Liver (tissue), 9 donors: ENCODE measurements around the gene SORCS2. TPM values are rescaled to one million over a fixed set of nuclear protein-coding genes. Genes with fewer than 3 reads are reported as not detected.

Source experiments
- DNase-seq: peaks from one replicate; pipeline ENCODE4 v3.0.0-alpha.2; 2017; ENCODE audit warnings: low spot score
- H3K27ac ChIP-seq, 2 donors: one replicate each; pipeline ENCODE4 v1.7.0; 2013; ENCODE audit warnings: inconsistent platforms in 2 of 2, low read length in 2 of 2, control low read depth in 1 of 2, low read depth in 1 of 2, mild to moderate bottlenecking in 1 of 2
- H3K27me3 ChIP-seq, 4 donors: one replicate each; pipeline versions ENCODE4 v1.6.1 to v1.7.0; 2013; ENCODE audit warnings: low read length in 3 of 4, inconsistent platforms in 1 of 4, mild to moderate bottlenecking in 1 of 4, moderate library complexity in 1 of 4; ENCODE audit not compliant: control insufficient read depth in 4 of 4, insufficient read depth in 4 of 4
- H3K36me3 ChIP-seq, 4 donors: one replicate each; pipeline versions ENCODE4 v1.6.1 to v1.7.0; 2013; ENCODE audit warnings: low read length in 3 of 4, mild to moderate bottlenecking in 3 of 4, low read depth in 1 of 4, moderate library complexity in 1 of 4; ENCODE audit not compliant: control insufficient read depth in 4 of 4, insufficient read depth in 3 of 4
- H3K4me1 ChIP-seq, 4 donors: one replicate each; pipeline versions ENCODE4 v1.6.1 to v1.7.0; 2013; ENCODE audit warnings: low read length in 3 of 4, mild to moderate bottlenecking in 3 of 4, moderate library complexity in 1 of 4; ENCODE audit not compliant: control insufficient read depth in 4 of 4, insufficient read depth in 4 of 4
- H3K4me3 ChIP-seq, 3 donors: one replicate each; pipeline versions ENCODE4 v1.6.1 to v1.7.0; 2013; ENCODE audit warnings: low read length in 3 of 3, control low read depth in 1 of 3, low read depth in 1 of 3, mild to moderate bottlenecking in 1 of 3
- H3K9ac ChIP-seq, 2 donors: one replicate each; pipeline ENCODE4 v1.7.0; 2013; ENCODE audit warnings: low read length in 2 of 2, mild to moderate bottlenecking in 2 of 2, moderate library complexity in 2 of 2, control low read depth in 1 of 2, low read depth in 1 of 2
- H3K9me3 ChIP-seq, 4 donors: one replicate each; pipeline versions ENCODE4 v1.6.1 to v1.7.0; 2013; ENCODE audit warnings: low read length in 3 of 4; ENCODE audit not compliant: control insufficient read depth in 4 of 4
- CTCF ChIP-seq: fragments of 150-350 bp; IDR thresholded peaks from 2 replicates; pipeline ENCODE4 v1.5.1; 2017; ENCODE audit warnings: improper control_type of control experiment, low read depth, low read length; ENCODE audit not compliant: missing input control
- EGR1 ChIP-seq, 2 donors: IDR thresholded peaks; 2 replicates each; pipeline ENCODE4 v1.6.1; 2016 to 2018; ENCODE audit warnings: antibody characterized with exemption in 2 of 2, low read depth in 2 of 2
- FOXA1 ChIP-seq: IDR thresholded peaks from 2 replicates; pipeline ENCODE4 v1.6.1; 2016; ENCODE audit warnings: antibody characterized with exemption
- FOXA2 ChIP-seq: IDR thresholded peaks from 2 replicates; pipeline ENCODE4 v1.6.1; 2016; ENCODE audit warnings: antibody characterized with exemption
- GABPA ChIP-seq, 2 donors: IDR thresholded peaks in 1 of 2; conservative IDR thresholded peaks in 1 of 2; 2 replicates each; pipeline ENCODE4 v1.6.1; 2016; ENCODE audit warnings: antibody characterized with exemption in 2 of 2, mild to moderate bottlenecking in 1 of 2, moderate library complexity in 1 of 2
- HNF4A ChIP-seq, 2 donors: conservative IDR thresholded peaks; 2 replicates each; pipeline ENCODE4 v1.6.1; 2016; ENCODE audit warnings: antibody characterized with exemption in 2 of 2, mild to moderate bottlenecking in 2 of 2
- JUND ChIP-seq, 2 donors: IDR thresholded peaks; 2 replicates each; pipeline ENCODE4 v1.6.1; 2016; ENCODE audit warnings: antibody characterized with exemption in 2 of 2
- RAD21 ChIP-seq, 2 donors: IDR thresholded peaks; 2 replicates each; pipeline ENCODE4 v1.6.1; 2016; ENCODE audit warnings: antibody characterized with exemption in 2 of 2, mild to moderate bottlenecking in 2 of 2
- REST ChIP-seq: IDR thresholded peaks from 2 replicates; pipeline ENCODE4 v1.6.1; 2016; ENCODE audit warnings: antibody characterized with exemption, mild to moderate bottlenecking
- RXRA ChIP-seq, 2 donors: IDR thresholded peaks; 2 replicates each; pipeline ENCODE4 v1.6.1; 2017 to 2018; ENCODE audit warnings: antibody characterized with exemption in 2 of 2, mild to moderate bottlenecking in 1 of 2
- SP1 ChIP-seq: IDR thresholded peaks from 2 replicates; pipeline ENCODE4 v1.6.1; 2018; ENCODE audit warnings: antibody characterized with exemption, mild to moderate bottlenecking
- TAF1 ChIP-seq: conservative IDR thresholded peaks from 2 replicates; pipeline ENCODE4 v1.6.1; 2016; ENCODE audit warnings: antibody characterized with exemption, mild to moderate bottlenecking
- YY1 ChIP-seq: IDR thresholded peaks from 2 replicates; pipeline ENCODE4 v1.6.1; 2016; ENCODE audit warnings: antibody characterized with exemption, mild to moderate bottlenecking
- WGBS: extraction: QIAGEN DNeasy Blood & Tissue Kit; methylation state at CpG from one replicate; pipeline ENCODE4 v1.1.7; 2013; 5-methylcytosine and 5-hydroxymethylcytosine counted together
- polyA plus RNA-seq, 2 donors: library from polyadenylated mRNA; stranded (reverse) in 1 of 2; unstranded in 1 of 2; fragments of 200-250 nt in 1 of 2; fragments of >200 nt in 1 of 2; fragmentation: Nextera tagmentation in 1 of 2; extraction: Ambion mirVana in 1 of 2; gene quantifications; one replicate each; pipeline versions ENCODE4 v1.2.1 to v1.2.3, GENCODE V29; 2013 to 2015
- total RNA-seq, 2 donors: library from RNA; depleted of rRNA; stranded (reverse); fragments of >200 nt; gene quantifications; one replicate each; pipeline ENCODE4 v1.2.3, GENCODE V29; 2014
- TF ChIP-seq, protein P1 (sequence below): IDR thresholded peaks from 2 replicates; pipeline ENCODE4 v1.6.1; 2016; ENCODE audit warnings: antibody characterized with exemption
- TF ChIP-seq, protein P2 (sequence below): IDR thresholded peaks from 2 replicates; pipeline ENCODE4 v1.6.1; 2016; ENCODE audit warnings: antibody characterized with exemption
- TF ChIP-seq, protein P3 (sequence below): IDR thresholded peaks from 2 replicates; pipeline ENCODE4 v1.6.1; 2016; ENCODE audit warnings: antibody characterized with exemption
- donor health status: healthy.
- donor health status: healthy.
- donor health status: healthy.
- donor health status: healthy.
- donor health status: healthy.

The SORCS2 gene
- total and polyA plus RNA-seq, 4 donors = 0.10 to 1.4 (median 0.92) TPM

DNA sequence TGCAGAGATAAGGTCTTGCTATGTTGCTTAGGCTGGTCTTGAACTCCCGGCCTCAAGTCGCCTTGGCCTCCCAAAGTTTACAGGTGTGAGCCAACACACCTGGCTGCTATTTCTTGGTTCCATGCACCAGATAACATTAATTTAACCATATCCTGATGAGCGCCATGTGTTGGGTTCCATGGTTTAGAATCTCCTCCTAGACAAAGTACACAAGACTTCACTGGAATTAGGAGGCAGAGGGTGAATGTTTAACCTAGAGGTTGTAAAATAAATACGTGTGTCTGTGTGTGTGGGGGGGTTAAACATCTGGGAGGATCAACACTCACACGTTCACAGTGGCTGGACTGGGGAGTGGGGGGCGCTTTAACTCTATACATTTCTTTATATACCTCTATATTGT, 32.4 kb upstream of the SORCS2 start:
- H3K9me3 ChIP-seq = no peaks in the 10 kb centered on the region
- no peaks in the 10 kb centered on the region for H3K27me3 ChIP-seq
- H3K9ac ChIP-seq = no peak overlapping the region
- peaks cover 0 to 13% (median 8%) of the 10 kb centered on the region in 4 donors for H3K4me1 ChIP-seq
- 52% methylated on average over 6 of the region's 6 CpGs for WGBS
- H3K4me3 ChIP-seq = no peak overlapping the region
- H3K36me3 ChIP-seq = no peaks in the 10 kb centered on the region
- DNase-seq = no peak
- TF ChIP-seq FOXA1 = peak; percentile 37
- TF ChIP-seq FOXA2 = peak; percentile 38
- no peak for TF ChIP-seq RAD21 (IDR thresholded peaks at IDR 0.05)
- peak in 1 of 2 donors; percentile 29 for TF ChIP-seq HNF4A (conservative IDR thresholded peaks at IDR 0.05)
- no peak for TF ChIP-seq GABPA (IDR thresholded peaks at IDR 0.05 in 1 of 2, conservative IDR thresholded peaks at IDR 0.05 in 1 of 2)
- no peak overlapping the region for H3K27ac ChIP-seq

DNA sequence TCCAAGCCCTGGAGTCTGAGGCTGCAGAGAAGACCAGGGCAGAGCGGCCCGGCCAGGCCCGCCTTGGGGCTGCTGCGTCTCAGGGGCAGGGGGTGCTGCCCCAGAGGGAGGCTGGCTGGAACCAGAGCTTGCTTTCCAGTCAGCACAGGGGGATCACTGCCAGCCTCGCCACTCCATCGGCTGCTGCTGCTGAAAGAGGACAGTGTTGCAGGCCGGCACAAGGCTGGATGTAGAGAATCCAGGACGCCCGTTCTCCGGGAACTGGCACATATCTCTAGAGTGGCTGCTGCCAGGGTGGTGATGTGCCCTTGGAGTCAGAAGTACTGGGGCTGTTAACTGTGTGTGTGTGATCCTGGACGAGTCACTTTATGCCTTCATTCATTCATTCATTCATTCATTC, 31.9 kb upstream of the SORCS2 start:
- no peaks in the 10 kb centered on the region for H3K27me3 ChIP-seq
- DNase-seq = no peak
- 68% methylated on average over 11 of the region's 11 CpGs for WGBS
- H3K4me3 ChIP-seq = no peak overlapping the region
- no peaks in the 10 kb centered on the region for H3K36me3 ChIP-seq
- H3K9ac ChIP-seq = no peak overlapping the region
- no peaks in the 10 kb centered on the region for H3K9me3 ChIP-seq
- H3K4me1 ChIP-seq = peaks cover 0 to 13% (median 8%) of the 10 kb centered on the region in 4 donors
- no peak overlapping the region for H3K27ac ChIP-seq
- TF ChIP-seq REST (no peak), FOXA1 (no peak), SP1 (no peak), RXRA (IDR thresholded peaks at IDR 0.05) (no peak), TAF1 (no peak), JUND (IDR thresholded peaks at IDR 0.05) (no peak), EGR1 (IDR thresholded peaks at IDR 0.05; ENCODE audit: low read depth in 2 of 2) (no peak)
- TF ChIP-seq, protein P1, sequence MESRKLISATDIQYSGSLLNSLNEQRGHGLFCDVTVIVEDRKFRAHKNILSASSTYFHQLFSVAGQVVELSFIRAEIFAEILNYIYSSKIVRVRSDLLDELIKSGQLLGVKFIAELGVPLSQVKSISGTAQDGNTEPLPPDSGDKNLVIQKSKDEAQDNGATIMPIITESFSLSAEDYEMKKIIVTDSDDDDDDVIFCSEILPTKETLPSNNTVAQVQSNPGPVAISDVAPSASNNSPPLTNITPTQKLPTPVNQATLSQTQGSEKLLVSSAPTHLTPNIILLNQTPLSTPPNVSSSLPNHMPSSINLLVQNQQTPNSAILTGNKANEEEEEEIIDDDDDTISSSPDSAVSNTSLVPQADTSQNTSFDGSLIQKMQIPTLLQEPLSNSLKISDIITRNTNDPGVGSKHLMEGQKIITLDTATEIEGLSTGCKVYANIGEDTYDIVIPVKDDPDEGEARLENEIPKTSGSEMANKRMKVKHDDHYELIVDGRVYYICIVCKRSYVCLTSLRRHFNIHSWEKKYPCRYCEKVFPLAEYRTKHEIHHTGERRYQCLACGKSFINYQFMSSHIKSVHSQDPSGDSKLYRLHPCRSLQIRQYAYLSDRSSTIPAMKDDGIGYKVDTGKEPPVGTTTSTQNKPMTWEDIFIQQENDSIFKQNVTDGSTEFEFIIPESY = no peak

DNA sequence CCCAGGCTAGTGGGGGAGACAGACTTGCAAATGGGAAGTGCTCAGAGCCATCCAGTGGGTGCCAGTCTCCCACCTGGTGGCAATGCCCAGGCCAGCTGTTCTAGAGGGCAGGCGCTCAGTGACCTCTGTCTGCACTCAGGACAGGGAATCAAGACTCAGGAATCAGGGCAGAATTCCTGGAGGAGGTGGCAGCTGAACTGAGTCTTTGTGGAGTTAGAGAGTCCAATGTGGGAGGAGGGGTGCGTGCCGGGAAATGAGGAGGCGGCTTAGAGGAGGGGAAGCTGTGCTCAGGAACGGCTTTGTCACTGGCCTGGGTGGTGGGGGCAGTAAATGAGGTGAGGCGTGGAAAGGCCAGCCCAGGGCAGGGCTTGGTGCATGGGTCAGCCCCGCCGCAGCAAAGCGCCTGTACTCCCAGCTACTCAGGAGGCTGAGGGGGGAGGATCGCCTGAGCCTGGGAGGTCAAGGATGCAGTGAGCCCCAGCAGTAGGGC, 31.3 kb upstream of the SORCS2 start:
- H3K4me3 ChIP-seq = no peak overlapping the region
- WGBS = 92% methylated on average over 10 of the region's 10 CpGs
- no peaks in the 10 kb centered on the region for H3K27me3 ChIP-seq
- H3K36me3 ChIP-seq = no peaks in the 10 kb centered on the region
- H3K9ac ChIP-seq = no peak overlapping the region
- DNase-seq = no peak
- H3K9me3 ChIP-seq = no peaks in the 10 kb centered on the region
- H3K27ac ChIP-seq = no peak overlapping the region
- peaks cover 0 to 13% (median 8%) of the 10 kb centered on the region in 4 donors for H3K4me1 ChIP-seq
- TF ChIP-seq YY1 (no peak), GABPA (IDR thresholded peaks at IDR 0.05 in 1 of 2, conservative IDR thresholded peaks at IDR 0.05 in 1 of 2) (no peak), EGR1 (IDR thresholded peaks at IDR 0.05; ENCODE audit: low read depth in 2 of 2) (no peak), CTCF (no peak), SP1 (no peak), JUND (IDR thresholded peaks at IDR 0.05) (no peak)
- TF ChIP-seq, protein P2, sequence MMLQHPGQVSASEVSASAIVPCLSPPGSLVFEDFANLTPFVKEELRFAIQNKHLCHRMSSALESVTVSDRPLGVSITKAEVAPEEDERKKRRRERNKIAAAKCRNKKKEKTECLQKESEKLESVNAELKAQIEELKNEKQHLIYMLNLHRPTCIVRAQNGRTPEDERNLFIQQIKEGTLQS = no peak
- TF ChIP-seq, protein P3, sequence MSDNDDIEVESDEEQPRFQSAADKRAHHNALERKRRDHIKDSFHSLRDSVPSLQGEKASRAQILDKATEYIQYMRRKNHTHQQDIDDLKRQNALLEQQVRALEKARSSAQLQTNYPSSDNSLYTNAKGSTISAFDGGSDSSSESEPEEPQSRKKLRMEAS = no peak
- TF ChIP-seq, protein P1 = no peak
